ENCODE results near the gene FAM83B. TPM values are rescaled to one million over a fixed set of nuclear protein-coding genes. Genes with fewer than 3 reads are reported as not detected.

Gene FAM83B
- total RNA-seq, 4 donors from 2014 or later = 57.8 to 88.9 (median 59.8) TPM

DNA sequence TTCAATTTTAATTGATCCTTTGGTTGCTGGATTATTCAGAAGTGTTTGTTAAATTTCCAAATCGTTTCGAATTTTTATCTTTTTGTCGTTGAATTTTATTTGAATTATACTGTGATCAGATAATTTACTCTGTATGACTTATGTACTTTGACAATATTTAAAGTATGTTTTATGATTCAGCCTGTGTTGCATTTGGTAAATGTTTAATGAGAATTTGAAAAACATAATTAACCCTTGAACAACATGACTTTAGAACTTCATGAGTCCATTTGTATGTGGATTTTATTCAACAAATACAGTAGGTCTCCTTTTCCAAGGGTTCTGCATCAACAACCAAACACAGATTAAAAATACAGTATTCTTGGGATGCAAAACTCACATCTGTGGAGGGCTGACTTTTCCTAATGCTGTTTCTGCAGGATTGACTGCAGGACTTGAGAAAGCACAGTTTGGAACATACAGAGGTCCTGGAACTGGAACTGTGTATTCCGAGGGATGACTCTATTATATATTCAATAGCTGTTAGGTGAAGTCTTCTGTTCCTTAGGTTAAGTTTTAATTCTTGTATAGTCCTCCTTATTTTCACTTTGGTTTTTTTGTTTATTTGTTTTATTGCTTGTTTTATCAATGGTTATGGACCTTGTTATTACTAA is 40.5 kb downstream of the FAM83B start:
- Histone ChIP-seq H3K36me3 (peaks cover 0 to 9% (median 0%) of the 10 kb centered on the region in 3 donors), H3K27ac (no peak overlapping the region), H3K4me3 (no peak overlapping the region), H3K27me3 (no peaks in the 10 kb centered on the region), H3K9me3 (no peaks in the 10 kb centered on the region), H3K4me1 (peaks cover 0 to 5% (median 1%) of the 10 kb centered on the region in 3 donors)
- TF ChIP-seq, protein P1, sequence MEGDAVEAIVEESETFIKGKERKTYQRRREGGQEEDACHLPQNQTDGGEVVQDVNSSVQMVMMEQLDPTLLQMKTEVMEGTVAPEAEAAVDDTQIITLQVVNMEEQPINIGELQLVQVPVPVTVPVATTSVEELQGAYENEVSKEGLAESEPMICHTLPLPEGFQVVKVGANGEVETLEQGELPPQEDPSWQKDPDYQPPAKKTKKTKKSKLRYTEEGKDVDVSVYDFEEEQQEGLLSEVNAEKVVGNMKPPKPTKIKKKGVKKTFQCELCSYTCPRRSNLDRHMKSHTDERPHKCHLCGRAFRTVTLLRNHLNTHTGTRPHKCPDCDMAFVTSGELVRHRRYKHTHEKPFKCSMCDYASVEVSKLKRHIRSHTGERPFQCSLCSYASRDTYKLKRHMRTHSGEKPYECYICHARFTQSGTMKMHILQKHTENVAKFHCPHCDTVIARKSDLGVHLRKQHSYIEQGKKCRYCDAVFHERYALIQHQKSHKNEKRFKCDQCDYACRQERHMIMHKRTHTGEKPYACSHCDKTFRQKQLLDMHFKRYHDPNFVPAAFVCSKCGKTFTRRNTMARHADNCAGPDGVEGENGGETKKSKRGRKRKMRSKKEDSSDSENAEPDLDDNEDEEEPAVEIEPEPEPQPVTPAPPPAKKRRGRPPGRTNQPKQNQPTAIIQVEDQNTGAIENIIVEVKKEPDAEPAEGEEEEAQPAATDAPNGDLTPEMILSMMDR (IDR thresholded peaks at IDR 0.05) = no peak
- no peak for TF ChIP-seq POLR2A (IDR thresholded peaks at IDR 0.05)
- 88 to 90% methylated on average over 4 of the region's 4 CpGs for WGBS, 2 donors
- intact Hi-C loops (cut with DNase I) = no loop called here
- DNase-seq = no peak

DNA sequence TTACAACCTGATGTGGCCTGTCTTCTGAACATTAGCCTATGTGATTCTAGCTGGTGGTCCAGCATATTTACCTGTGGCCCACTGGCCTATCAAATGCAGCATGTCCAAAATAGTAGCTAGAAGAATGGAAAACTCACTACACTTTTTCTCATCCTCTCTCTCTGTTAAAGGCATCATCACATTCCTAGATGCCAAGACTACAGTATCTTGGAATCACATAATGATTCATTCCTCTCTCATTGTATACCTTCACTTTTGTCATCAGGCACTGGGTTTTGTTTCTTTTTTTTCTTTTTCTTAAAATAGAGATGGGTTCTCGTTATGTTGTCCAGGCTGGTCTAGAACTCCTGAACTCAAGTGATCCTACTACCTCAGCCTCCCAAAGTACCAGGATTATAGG is 45.0 kb downstream of the FAM83B start:
- no peak for DNase-seq
- Histone ChIP-seq H3K9me3 (no peaks in the 10 kb centered on the region), H3K4me3 (no peak overlapping the region), H3K27me3 (no peaks in the 10 kb centered on the region), H3K4me1 (peaks cover 0 to 6% (median 3%) of the 10 kb centered on the region in 3 donors), H3K27ac (no peak overlapping the region), H3K36me3 (peaks cover 0 to 8% (median 0%) of the 10 kb centered on the region in 3 donors)
- TF ChIP-seq, protein P1 (IDR thresholded peaks at IDR 0.05) = no peak
- no peak for TF ChIP-seq POLR2A (IDR thresholded peaks at IDR 0.05)
- intact Hi-C loops (cut with DNase I) = no loop called here
- 40 to 48% methylated on average over 1 of the region's 1 CpG for WGBS, 2 donors

DNA sequence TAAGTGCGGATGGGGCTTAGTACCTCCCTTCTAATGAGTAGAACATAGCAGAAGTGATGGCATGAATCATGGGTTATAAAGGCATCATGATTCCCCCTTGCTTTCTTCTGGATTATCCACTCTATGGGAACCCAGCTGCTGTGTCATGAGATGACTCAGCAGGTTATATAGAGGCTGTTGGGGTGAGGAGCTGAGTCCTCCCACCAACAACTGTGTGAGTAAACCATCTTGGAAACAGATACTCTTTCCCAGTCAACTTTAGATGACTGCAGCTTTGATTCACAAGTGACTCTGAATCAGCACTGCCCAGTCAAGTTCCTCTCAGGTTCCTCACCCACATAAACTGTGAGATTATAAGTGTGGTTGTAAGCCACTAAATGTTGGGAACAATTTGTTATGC is 46.3 kb downstream of the FAM83B start:
- H3K9me3 ChIP-seq = no peaks in the 10 kb centered on the region
- TF ChIP-seq POLR2A (IDR thresholded peaks at IDR 0.05) = no peak
- TF ChIP-seq, protein P1 (IDR thresholded peaks at IDR 0.05) = no peak
- H3K4me1 ChIP-seq = peaks cover 0 to 6% (median 3%) of the 10 kb centered on the region in 3 donors
- intact Hi-C loops (cut with DNase I) = no loop called here
- H3K27me3 ChIP-seq = no peaks in the 10 kb centered on the region
- DNase-seq = no peak
- H3K27ac ChIP-seq = peak overlapping the region in 1 of 4 donors; percentile 26
- no peak overlapping the region for H3K4me3 ChIP-seq
- WGBS, 2 donors = 15 to 88% methylated on average over 1 of the region's 1 CpG
- H3K36me3 ChIP-seq = peaks cover 0 to 8% (median 0%) of the 10 kb centered on the region in 3 donors

DNA sequence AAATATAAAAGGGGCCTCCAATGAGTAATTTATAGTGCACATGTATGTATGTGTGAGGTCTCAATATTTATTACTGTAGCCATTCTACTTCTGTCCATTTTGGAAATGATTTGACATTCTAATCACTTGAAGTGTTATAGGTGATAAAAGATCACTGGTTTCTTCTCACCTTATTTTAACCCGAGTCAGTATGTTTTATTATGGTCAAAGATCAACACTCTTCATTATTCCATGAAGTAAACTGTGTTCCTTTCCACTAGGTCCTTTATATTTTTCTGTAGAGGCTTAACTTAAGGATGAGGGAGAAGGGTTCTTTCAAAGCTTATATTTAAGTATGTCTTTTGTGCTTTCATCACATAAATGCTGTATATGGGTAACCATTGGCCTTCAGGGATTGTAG is 47.2 kb downstream of the FAM83B start:
- TF ChIP-seq POLR2A (IDR thresholded peaks at IDR 0.05) = no peak
- TF ChIP-seq, protein P1 (IDR thresholded peaks at IDR 0.05) = no peak
- peaks cover 0 to 6% (median 3%) of the 10 kb centered on the region in 3 donors for H3K4me1 ChIP-seq
- H3K36me3 ChIP-seq = peaks cover 0 to 8% (median 0%) of the 10 kb centered on the region in 3 donors
- intact Hi-C loops (cut with DNase I) = no loop called here
- WGBS, 2 donors = 50 to 71% methylated on average over 1 of the region's 1 CpG
- no peak overlapping the region for H3K27ac ChIP-seq
- no peaks in the 10 kb centered on the region for H3K27me3 ChIP-seq
- no peak overlapping the region for H3K4me3 ChIP-seq
- H3K9me3 ChIP-seq = no peaks in the 10 kb centered on the region
- no peak for DNase-seq

GRCh38 chr6:54896302-54896701 is 49.7 kb downstream of the FAM83B start:
- no peak for DNase-seq
- WGBS, 2 donors = 79 to 84% methylated on average over 3 of the region's 3 CpGs
- Histone ChIP-seq H3K27ac (no peak overlapping the region), H3K36me3 (peaks cover 0 to 18% (median 0%) of the 10 kb centered on the region in 3 donors), H3K27me3 (no peaks in the 10 kb centered on the region), H3K4me1 (peaks cover 0 to 6% (median 3%) of the 10 kb centered on the region in 3 donors), H3K4me3 (no peak overlapping the region), H3K9me3 (no peaks in the 10 kb centered on the region)
- intact Hi-C loops (cut with DNase I) = no loop called here
- TF ChIP-seq POLR2A (IDR thresholded peaks at IDR 0.05) = no peak
- TF ChIP-seq, protein P1 (IDR thresholded peaks at IDR 0.05) = no peak

Measured in esophagus squamous epithelium (tissue), 5 donors.